Measurements from ENCODE around the gene SOX9.
A peak's percentile ranks its signal among the peaks of the same experiment; 100 is the strongest.

The SOX9 gene

GRCh38 chr17:72162569-72162968 is 41.7 kb downstream of the SOX9 start:
- no peak for DNase-seq (ENCODE audit: low spot score)

- no peak for DNase-seq (ENCODE audit: low spot score)
These were observed 42.7 kb downstream of the SOX9 start for GRCh38 chr17:72163474-72163873.

DNA sequence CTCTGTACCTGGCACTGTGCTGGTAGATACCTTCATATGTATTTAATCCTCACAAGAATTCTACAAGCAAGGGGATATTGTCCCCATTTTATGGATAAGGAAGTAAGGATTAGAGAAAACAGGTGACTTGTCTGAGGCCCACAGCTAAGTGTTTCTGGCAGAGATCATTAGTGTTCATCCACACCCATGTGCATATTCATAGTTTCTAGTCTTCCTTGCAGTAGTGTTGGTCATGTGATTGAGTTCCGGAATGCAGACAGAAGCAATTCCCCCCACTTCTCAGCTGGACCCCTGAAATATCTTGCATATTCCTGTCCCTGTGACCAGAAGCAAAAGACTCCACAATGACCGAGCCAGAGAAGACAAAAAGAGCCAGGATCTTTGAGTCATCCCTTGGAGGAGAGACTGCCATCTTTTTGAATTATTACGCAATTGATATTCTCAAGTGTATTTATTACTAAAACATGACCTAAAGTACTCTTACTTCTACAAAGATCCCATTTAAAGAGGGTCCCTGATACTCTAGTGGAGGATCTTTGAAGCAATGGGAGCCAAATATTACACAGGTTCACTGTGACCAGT is 43.4 kb downstream of the SOX9 start:
- DNase-seq (ENCODE audit: low spot score): peak; percentile 44

GRCh38 chr17:72165192-72165866 is 44.5 kb downstream of the SOX9 start:
- DNase-seq (ENCODE audit: low spot score): no peak

DNA sequence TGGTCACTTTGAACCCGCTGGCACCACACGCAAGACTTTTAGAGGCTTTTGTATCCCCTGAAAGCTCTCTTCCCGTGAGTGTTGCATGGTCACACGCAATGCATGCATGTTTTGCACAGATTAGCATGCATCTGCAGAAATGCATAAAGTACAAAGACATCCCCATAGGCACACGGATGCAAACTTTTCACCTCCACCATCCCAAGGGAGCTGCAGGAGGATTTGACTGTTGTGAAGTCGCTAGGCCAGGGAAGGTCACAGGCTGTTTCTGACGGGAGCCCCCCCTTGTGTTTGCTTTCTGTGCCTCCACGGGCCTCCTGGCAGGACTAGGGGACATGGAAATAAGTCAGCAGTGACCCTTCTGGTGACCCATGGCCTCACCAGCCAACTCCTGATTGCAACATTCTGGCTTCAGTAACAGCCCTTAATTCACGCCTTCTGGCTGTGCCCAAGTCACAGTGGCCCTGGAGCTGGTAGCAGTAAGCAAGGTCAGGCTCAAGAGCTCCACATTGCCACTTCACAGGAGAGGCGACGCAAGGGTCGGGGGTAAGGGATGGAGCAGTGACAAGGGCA is 45.1 kb downstream of the SOX9 start:
- no peak for DNase-seq (ENCODE audit: low spot score)

- peak; percentile 7 for DNase-seq (ENCODE audit: low spot score)
These were observed 46.8 kb downstream of the SOX9 start for GRCh38 chr17:72167593-72167992.

- no peak for DNase-seq (ENCODE audit: low spot score)
These were observed 49.0 kb downstream of the SOX9 start for GRCh38 chr17:72169823-72170222.

DNA sequence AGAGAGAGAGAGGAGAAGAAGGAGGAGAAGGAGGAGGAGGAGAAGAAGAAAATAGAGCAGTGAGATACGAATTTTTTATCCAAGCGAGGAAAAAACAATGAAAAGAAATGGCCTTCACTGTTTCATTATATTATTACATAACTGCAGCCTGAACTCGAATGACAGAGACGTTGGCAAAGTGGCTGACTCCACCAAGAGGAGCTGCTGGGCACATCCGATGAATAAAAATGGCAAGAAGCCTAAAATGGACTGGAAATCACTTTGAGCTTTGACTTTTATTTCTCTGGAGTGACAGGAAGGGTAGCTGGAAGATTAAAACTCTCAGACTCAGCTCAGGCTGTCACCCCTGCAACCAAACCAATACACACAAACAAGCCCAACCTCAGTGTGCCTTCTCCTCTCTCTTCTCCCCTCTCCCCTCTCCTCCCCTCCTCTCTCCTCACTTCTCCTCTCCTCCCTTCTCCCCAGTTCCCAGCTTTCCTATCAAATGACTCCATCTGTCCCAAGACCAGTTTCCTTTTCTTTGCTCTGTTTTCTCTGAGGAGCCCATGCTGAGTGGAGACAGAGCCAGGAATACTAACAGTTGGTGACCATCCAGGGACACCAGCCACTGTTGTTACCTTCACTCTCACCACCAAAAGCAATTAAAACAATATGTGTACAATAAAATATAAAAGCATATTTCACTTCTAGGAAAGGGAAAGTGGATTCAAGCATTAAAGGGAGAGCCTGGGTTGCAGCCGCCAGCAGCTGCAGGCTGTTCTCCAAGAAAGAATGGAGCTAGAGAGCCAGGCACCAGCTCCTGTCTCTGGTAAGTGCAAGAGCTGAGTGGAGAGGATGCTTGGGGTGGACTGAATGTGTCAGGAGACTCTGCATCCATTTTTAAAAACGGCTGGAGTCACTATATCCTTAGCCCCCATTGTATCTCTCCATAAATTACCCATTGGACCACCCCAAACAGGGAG is 51.2 kb downstream of the SOX9 start:
- DNase-seq (ENCODE audit: low spot score): peak; percentile 26

DNA sequence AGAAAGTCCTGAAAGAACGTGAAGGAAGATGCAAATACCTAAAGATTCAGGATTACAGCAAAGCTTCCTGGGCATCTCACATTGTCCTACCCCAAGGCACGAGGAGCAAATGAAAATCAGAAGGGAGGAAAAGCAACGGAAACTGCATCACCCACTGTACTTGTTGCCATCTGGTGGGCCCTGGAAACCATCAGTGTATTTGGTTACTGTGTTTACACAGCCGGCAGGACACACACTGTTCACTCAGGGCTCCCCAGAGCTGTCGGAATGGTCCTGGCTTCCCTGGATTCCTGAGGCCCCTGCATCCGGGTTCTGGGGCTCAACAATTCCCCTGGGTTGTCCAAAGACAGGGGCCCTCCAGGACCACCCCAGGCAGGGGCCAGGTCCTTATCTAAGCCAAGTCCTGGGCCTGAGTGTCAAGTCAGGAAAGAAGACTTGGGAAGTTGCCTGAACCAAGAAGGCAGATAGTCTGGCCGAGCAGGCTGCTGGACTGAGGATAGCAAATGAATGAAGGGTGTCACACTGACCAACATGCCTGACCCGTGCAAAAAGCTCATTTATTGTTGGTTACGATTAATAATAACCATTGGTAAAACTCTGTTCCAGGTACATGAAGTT is 52.8 kb downstream of the SOX9 start:
- no peak for DNase-seq (ENCODE audit: low spot score)

GRCh38 chr17:72175263-72175662 is 54.4 kb downstream of the SOX9 start:
- no peak for DNase-seq (ENCODE audit: low spot score)
